Fibroblast of villous mesenchyme (primary cell): ENCODE results near the gene NANS. TPM values are rescaled to one million over a fixed set of nuclear protein-coding genes. Genes with fewer than 3 reads are reported as not detected.
"Not testable (repeated sequence)": the region's sequence is repeated elsewhere in the genome, so short reads cannot be mapped to it uniquely, and the experiment has no call there.

Experiments
- DNase-seq: peaks from one replicate; pipeline ENCODE4 v3.0.0-alpha.2; 2010; ENCODE audit warnings: low read depth
- H3K4me3 ChIP-seq: 2 replicates; pipeline ENCODE4 v1.5.1; 2011; ENCODE audit warnings: low read depth, mild to moderate bottlenecking, low read length
- CTCF ChIP-seq: IDR thresholded peaks from 2 replicates; pipeline ENCODE4 v1.5.1; 2012; ENCODE audit warnings: low read depth, mild to moderate bottlenecking, low read length; ENCODE audit not compliant: insufficient read depth
- total RNA-seq: library from RNA; depleted of rRNA; stranded (reverse); fragments of >200 nt; gene quantifications from 2 replicates; pipeline ENCODE4 v1.2.3, GENCODE V29; 2012

Gene NANS
- total RNA-seq, 1 donor, result 94.1 TPM

DNA sequence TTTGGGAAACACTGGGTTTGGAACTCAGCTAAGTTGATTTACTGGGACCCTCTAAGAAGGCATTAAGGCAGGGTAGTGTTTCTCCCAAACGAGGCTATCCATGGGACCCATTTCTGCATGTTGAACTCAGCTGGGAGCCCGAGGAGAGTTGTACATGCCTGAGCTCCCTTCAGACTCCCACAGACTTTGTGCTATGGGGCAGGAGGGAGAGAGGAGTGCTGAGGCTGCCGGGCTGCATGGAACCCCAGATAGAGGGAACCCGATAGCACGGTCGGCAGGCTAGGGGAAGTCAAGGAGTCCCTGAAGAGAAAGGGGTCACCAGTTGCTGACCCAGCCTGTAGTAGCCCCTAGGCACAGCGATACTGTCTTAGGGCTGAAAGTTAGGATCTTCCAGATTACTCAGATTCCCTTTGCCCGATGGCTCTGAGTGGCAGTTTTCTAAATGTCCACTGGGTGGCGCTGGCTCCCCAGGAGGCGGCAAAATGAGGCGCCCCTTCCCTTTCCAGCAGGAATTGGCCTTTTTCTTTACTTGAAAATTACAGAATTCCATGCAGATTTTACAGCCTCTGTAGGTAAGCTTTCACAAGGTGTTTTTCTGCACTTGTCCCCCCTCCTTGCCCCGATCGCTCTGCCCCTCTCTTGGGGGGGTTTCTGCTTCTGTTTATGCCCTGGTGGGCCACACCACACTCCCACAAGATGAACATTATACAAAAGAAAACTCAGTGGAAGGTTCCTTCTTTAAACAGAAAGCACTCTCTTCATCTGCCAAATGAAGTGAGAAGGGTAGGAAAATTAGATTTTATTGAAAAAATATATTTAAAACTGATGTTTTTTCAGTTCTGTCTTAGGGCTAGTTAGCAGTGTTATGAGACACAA, 17.8 kb downstream of the NANS start:
- peak; percentile 96 for TF ChIP-seq CTCF
- H3K4me3 ChIP-seq, result no peak overlapping the region
- DNase-seq, result peak; percentile 62

GRCh38 chr9:98075332-98075805, 18.8 kb downstream of the NANS start:
- no peak for TF ChIP-seq CTCF
- peak; percentile 80 for DNase-seq
- no peak overlapping the region for H3K4me3 ChIP-seq

GRCh38 chr9:98076514-98076890, 20.0 kb downstream of the NANS start:
- DNase-seq, H3K4me3 ChIP-seq: not testable (repeated sequence)

GRCh38 chr9:98078895-98079294, 22.4 kb downstream of the NANS start:
- no peak for DNase-seq
- no peak for TF ChIP-seq CTCF
- H3K4me3 ChIP-seq, result no peak overlapping the region

GRCh38 chr9:98080326-98080725, 23.8 kb downstream of the NANS start:
- no peak overlapping the region for H3K4me3 ChIP-seq
- DNase-seq, result peak; percentile 61
- TF ChIP-seq CTCF, result no peak

DNA sequence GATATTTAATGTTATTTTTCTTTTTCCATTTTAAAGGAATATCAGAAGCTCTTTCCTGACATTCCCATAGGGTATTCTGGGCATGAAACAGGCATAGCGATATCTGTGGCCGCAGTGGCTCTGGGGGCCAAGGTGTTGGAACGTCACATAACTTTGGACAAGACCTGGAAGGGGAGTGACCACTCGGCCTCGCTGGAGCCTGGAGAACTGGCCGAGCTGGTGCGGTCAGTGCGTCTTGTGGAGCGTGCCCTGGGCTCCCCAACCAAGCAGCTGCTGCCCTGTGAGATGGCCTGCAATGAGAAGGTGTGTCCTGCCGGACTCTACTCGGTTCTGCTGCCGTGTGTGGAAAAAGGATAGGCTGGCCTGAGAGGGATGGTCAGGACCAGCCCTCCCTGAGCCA, 24.2 kb downstream of the NANS start:
- H3K4me3 ChIP-seq, result no peak overlapping the region
- DNase-seq, result no peak

More for the DNA sequence above, 24.2 kb downstream of the NANS start:
- no peak for TF ChIP-seq CTCF
